ENCODE results near the gene CCDC149. TPM values are rescaled to one million over a fixed set of nuclear protein-coding genes. Genes with fewer than 3 reads are reported as not detected.
A peak's percentile ranks its signal among the peaks of the same experiment; 100 is the strongest.

Gene CCDC149
- total RNA-seq, 1 experiment from 2014 or later: 0.95 TPM

- H3K36me3 ChIP-seq (ENCODE audit: control insufficient read depth, insufficient read depth, low read length): no peaks in the 10 kb centered on the region
- ChIA-PET CTCF (no interaction called here), POLR2A (interaction anchor here (0.7 kb wide), 1 partner anchor 15 kb away, joined by 3 read pairs; no protein-coding TSS in a partner anchor)
- Mint-ChIP-seq H3K4me3 (ENCODE audit: unreplicated experiment) (no peak overlapping the region), H3K36me3 (ENCODE audit: insufficient read depth, unreplicated experiment) (no peaks in the 10 kb centered on the region), H3K27ac (ENCODE audit: unreplicated experiment) (no peak overlapping the region), H3K4me1 (ENCODE audit: low read depth, unreplicated experiment) (peaks cover 10% of the 10 kb centered on the region), H3K27me3 (ENCODE audit: insufficient read depth, unreplicated experiment) (no peaks in the 10 kb centered on the region), H3K9me3 (ENCODE audit: unreplicated experiment) (no peaks in the 10 kb centered on the region)
- intact Hi-C loops (cut with micrococcal nuclease; ENCODE audit: unreplicated experiment): no loop called here
- H3K9me3 ChIP-seq: no peaks in the 10 kb centered on the region
- H3K4me1 ChIP-seq: no peaks in the 10 kb centered on the region
- DNase-seq: no peak
- H3K4me3 ChIP-seq (ENCODE audit: low read depth, low read length): no peak overlapping the region
- no peak for TF ChIP-seq CTCF (IDR thresholded peaks at IDR 0.05; ENCODE audit: insufficient read depth in 1 of 2, low read depth in 1 of 2, low read length in 1 of 2, severe bottlenecking in 1 of 2, unreplicated experiment in 1 of 2)
- H3K27me3 ChIP-seq (replicated peaks; ENCODE audit: control insufficient read depth, insufficient read depth, low read length): no peaks in the 10 kb centered on the region
- no TSS peak for BruUV-seq (replicated peaks)
Observed at GRCh38 chr4:24806206-24806990, 106.4 kb downstream of the CCDC149 start.

GRCh38 chr4:24805566-24805965 is 107.3 kb downstream of the CCDC149 start:
- H3K9me3 ChIP-seq: no peaks in the 10 kb centered on the region
- no TSS peak for BruUV-seq (replicated peaks)
- no peak overlapping the region for H3K27ac Mint-ChIP-seq (ENCODE audit: unreplicated experiment)
- H3K27me3 ChIP-seq (replicated peaks; ENCODE audit: control insufficient read depth, insufficient read depth, low read length): no peaks in the 10 kb centered on the region
- POLR2A ChIA-PET: no interaction called here
- H3K36me3 Mint-ChIP-seq (ENCODE audit: insufficient read depth, unreplicated experiment): no peaks in the 10 kb centered on the region
- intact Hi-C loops (cut with micrococcal nuclease; ENCODE audit: unreplicated experiment): no loop called here
- CTCF ChIA-PET: no interaction called here
- no peaks in the 10 kb centered on the region for H3K9me3 Mint-ChIP-seq (ENCODE audit: unreplicated experiment)
- TF ChIP-seq CTCF (IDR thresholded peaks at IDR 0.05; ENCODE audit: insufficient read depth in 1 of 2, low read depth in 1 of 2, low read length in 1 of 2, severe bottlenecking in 1 of 2, unreplicated experiment in 1 of 2): no peak
- no peaks in the 10 kb centered on the region for H3K4me1 ChIP-seq
- no peaks in the 10 kb centered on the region for H3K36me3 ChIP-seq (ENCODE audit: control insufficient read depth, insufficient read depth, low read length)
- H3K4me3 Mint-ChIP-seq (ENCODE audit: unreplicated experiment): no peak overlapping the region
- H3K4me3 ChIP-seq (ENCODE audit: low read depth, low read length): no peak overlapping the region
- H3K27me3 Mint-ChIP-seq (ENCODE audit: insufficient read depth, unreplicated experiment): no peaks in the 10 kb centered on the region
- DNase-seq: no peak
- peaks cover 10% of the 10 kb centered on the region for H3K4me1 Mint-ChIP-seq (ENCODE audit: low read depth, unreplicated experiment)

GRCh38 chr4:24805067-24805466 is 107.8 kb downstream of the CCDC149 start:
- no peak overlapping the region for H3K27ac Mint-ChIP-seq (ENCODE audit: unreplicated experiment)

More at GRCh38 chr4:24805067-24805466, 107.8 kb downstream of the CCDC149 start:
- H3K9me3 ChIP-seq: no peaks in the 10 kb centered on the region
- H3K36me3 ChIP-seq (ENCODE audit: control insufficient read depth, insufficient read depth, low read length): no peaks in the 10 kb centered on the region
- peak in 1 of 2 experiments; percentile 38 for DNase-seq
- CTCF ChIA-PET: interaction anchor here (0.5 kb wide), 1 partner anchor 277 kb away, joined by 3 read pairs; no protein-coding TSS in a partner anchor
- Mint-ChIP-seq H3K4me1 (ENCODE audit: low read depth, unreplicated experiment) (peaks cover 10% of the 10 kb centered on the region), H3K4me3 (ENCODE audit: unreplicated experiment) (no peak overlapping the region), H3K27me3 (ENCODE audit: insufficient read depth, unreplicated experiment) (no peaks in the 10 kb centered on the region), H3K36me3 (ENCODE audit: insufficient read depth, unreplicated experiment) (no peaks in the 10 kb centered on the region), H3K9me3 (ENCODE audit: unreplicated experiment) (no peaks in the 10 kb centered on the region)
- no peaks in the 10 kb centered on the region for H3K4me1 ChIP-seq
- BruUV-seq (replicated peaks): no TSS peak
- H3K4me3 ChIP-seq (ENCODE audit: low read depth, low read length): no peak overlapping the region
- no peaks in the 10 kb centered on the region for H3K27me3 ChIP-seq (replicated peaks; ENCODE audit: control insufficient read depth, insufficient read depth, low read length)
- no peak for TF ChIP-seq CTCF (IDR thresholded peaks at IDR 0.05; ENCODE audit: insufficient read depth in 1 of 2, low read depth in 1 of 2, low read length in 1 of 2, severe bottlenecking in 1 of 2, unreplicated experiment in 1 of 2)
- POLR2A ChIA-PET: no interaction called here
- intact Hi-C loops (cut with micrococcal nuclease; ENCODE audit: unreplicated experiment): no loop called here
